Embryonic facial prominence (tissue), 1 donor: ENCODE results near the gene CD244.
"Not testable (repeated sequence)": the region's sequence is repeated elsewhere in the genome, so short reads cannot be mapped to it uniquely, and the experiment has no call there.

Experiments
- DNase-seq: peaks from one replicate; pipeline ENCODE4 v3.0.0-alpha.2; 2016; ENCODE audit errors: extremely low spot score

CD244 gene

DNA sequence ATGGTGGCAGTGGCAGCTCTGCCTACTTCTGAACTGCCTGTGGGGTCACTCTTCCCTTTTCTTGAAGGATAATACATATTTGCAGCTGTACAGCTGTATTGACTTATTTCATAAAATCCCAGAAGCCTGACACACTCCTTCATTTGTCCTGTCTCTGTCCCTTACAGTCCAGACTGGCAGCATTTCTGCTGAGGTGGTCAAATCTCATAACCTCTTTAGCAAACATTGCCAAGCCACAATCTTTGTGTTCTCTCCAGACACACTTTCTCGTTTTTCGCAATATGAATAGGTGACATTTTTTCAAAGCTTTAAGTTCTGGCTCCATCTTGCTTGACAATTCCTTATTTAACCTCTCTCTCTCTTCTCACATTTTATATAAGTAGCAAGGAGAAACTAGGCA is 51.5 kb downstream of the CD244 start:
- DNase-seq = no peak

DNA sequence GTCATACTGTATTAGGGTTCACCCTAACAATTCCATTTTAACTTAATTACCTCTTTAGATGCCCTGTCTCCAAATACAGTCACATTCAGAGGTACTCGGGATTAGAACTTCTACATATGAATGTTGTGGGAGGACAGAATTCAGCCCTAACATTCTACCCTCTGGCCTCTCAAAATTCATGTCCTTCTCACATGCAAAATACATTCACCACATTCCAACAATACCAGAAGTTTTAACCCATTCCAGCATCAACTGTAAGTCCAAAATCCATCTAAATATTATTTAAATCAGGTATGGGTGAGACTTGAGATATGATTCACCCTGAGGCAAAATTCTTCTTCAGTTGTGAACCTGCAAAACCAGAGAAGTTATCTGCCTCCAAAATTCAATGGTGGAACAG is 52.2 kb downstream of the CD244 start:
- DNase-seq = no peak

DNA sequence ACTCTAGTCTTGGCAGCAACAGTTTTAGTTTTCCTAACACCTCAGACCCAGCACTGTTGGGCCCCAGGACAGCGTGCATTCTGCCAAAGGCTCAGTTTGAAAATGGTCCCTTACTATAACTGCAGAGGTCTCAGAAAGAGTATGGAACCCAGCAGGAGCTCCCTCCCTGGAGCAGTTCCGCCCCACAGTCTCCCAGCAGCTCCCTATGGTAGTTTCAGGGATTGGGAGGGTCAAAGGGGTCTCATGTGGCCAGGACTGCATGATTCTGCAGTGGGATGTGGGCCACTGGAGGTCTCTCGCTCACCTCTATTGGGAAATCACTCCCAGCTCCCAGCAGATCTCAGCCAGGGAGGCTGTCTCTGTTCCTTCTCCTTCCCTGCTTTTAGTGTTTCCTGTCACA is 54.4 kb downstream of the CD244 start:
- no peak for DNase-seq

DNA sequence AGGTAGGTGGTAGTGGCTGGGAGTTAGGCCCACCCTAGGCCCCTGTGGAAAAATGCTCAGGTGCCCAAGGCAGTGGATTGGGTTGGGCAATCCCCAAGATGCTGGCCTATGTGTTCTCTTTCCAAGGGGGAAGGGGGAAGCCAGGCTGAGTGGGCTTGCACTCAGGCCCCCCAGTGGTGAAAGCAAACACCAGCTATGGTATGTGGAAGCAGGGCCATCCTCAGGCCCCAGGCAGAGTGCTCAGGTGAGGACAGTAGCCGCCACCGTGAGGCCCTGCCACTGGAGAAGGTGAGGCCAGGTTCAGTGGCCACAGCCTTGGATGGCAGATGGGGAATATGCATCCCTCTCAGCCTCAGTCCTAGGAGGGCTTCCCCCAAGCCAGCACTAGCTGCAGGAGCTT is 54.9 kb downstream of the CD244 start:
- DNase-seq = no peak

DNA sequence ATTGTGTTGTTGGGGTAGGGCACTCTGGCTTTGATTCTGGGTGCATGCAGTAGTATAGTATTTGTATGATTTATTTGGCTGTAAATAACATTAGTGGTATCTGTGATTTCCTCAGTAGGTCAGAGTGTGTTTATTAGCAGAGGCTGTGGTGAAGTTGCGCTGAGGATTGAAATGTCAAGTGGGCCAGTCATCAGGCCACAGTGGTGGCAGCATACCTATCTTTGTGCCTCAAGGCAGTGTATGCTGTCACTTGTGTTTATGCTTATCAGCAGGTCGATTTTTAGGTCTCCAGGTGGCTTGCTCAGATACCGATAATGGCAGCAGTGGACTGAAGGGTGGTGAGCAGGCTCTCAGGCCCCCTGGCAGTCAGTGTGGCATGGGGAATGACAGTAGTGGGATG is 55.4 kb downstream of the CD244 start:
- DNase-seq = no peak

DNA sequence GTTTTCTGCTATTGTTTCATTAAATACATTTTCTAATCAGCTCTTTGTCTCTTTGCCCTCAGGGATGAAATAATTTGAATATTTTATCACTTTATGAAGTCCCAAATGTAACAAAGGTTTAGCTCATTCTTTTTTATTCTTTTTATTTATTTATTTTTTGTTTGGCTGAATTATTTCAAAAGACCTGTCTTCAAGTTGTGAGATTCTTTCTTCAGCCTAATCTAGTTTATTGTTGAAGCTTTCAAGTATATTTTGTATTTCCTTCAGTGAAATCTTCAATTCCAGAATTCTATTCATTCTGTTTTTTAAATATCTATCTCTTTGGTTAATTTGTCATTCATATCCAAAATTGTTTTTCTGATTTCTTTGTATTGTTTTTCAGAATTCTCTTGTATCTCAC is 55.9 kb downstream of the CD244 start:
- DNase-seq = no peak

DNA sequence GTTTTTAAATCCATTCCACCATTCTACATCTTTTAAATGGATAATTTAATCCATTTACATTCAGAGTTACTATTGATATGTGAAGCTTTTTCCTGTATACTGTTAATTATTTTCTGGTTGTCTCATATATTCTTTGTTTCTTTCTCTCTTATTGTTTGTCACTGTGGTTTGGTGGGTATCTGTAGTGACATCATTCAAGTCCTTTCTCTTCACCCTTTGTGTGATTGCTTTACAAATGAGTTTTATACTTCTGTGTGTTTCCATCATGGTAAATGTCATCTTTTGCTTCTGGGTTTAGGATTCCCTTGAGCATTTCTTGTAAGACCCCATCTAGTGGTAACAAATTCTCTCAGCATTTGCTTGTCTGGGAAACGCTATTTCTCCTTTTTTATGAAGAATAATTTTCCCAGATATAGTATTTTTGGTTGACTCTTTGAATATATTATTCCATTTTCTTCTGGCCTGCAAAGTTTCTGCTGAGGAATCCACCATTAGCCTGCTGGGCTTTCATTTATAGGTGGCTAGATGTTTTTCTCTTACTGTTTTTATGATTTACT is 56.5 kb downstream of the CD244 start:
- DNase-seq = no peak

DNA sequence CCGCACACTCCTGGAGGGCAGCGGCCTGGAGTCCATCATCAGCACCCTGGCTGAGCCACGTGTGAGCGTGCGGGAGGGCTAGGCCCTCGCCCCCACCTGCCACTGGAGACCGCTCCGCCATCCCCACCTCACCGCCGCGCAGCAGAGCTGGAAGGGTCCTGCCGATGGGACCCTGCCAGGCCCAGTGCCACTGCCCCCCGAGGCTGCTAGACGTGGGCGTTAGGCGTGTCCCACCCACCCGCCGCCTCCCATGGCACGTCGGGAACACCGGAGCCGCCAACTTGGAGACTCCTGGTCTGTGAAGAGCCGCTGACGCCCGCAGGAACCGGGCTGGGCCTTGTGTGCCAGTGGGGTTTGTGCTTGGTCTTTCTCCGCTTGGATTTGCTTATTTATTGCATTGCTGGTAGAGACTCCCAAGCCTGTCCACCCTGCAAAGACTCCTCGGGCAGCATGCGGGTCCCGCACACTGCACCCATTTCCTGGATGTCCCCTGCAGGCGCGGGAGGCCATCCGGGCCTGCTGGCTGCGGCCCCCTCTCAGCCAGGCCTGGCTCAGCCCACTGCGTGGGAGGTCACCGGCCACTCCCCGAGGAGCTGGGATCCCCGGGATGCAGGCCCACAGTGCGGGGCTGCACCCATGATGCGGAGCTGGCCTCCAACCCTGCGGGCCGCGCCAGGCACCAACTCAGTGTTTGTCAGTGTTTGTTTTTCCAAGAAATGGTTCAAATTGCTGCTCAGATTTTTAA is 60.7 kb downstream of the CD244 start:
- no peak for DNase-seq

DNA sequence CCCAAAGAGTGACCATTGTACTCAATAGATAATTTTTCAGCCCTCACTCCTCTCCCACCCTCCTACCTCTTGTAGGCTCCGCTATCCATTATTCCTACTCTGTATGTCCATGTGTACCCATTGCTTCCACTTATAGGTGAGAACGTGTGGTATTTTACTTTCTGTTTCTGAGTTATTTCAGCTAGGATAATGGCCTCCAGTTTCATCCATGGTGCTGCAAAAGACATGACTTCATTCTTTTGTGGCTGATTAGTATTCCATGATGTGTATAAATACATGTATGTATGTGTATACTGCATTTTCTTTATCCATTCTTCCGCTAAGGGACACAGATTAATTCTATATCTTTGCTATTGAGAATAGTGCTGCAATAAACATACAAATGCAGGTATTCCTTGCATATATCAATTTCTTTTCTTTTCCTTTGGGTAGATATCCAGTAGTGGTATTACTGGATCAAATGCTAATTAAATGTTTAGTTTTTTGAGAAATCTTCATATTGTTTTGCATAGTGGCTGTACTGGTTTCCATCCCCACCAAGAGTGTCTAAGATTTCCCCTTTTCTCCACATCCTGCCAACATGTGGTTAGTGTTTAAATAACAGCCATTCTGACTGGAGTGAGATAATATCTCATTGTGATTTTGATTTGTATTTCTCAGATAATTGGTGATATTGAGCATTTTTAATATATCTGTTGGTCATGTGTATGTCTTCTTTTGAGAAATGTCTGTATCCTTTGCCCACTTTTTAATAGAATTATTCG is 61.9 kb downstream of the CD244 start:
- DNase-seq = no peak

DNA sequence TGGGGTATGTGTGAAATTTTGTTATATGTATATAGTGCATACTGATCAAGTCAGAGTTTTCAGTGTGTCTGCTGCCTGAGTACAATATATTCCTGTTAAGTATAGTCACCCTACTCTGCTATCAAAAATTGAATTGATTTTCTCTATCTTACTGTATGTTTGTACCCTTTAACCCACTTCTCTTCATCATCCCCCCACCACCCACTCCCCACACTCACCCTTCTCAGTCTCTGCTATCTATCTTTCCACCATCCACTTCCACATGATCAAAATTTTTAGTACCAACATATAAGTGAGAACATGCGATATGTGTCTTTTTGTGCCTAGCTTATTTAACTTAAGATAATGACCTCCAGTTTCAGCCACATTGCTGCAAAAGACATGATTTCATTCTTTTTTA is 62.5 kb downstream of the CD244 start:
- no peak for DNase-seq

DNA sequence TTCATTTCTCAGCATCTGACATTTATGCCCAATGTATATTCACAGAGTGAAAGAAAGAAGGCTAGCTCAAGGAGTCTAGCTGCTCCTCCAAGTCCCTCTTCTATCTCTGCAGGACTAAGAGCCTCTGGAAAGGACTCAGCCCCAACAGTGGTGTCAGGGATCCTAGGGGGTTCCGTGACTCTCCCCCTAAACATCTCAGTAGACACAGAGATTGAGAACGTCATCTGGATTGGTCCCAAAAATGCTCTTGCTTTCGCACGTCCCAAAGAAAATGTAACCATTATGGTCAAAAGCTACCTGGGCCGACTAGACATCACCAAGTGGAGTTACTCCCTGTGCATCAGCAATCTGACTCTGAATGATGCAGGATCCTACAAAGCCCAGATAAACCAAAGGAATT is 63.0 kb downstream of the CD244 start:
- no peak for DNase-seq

DNA sequence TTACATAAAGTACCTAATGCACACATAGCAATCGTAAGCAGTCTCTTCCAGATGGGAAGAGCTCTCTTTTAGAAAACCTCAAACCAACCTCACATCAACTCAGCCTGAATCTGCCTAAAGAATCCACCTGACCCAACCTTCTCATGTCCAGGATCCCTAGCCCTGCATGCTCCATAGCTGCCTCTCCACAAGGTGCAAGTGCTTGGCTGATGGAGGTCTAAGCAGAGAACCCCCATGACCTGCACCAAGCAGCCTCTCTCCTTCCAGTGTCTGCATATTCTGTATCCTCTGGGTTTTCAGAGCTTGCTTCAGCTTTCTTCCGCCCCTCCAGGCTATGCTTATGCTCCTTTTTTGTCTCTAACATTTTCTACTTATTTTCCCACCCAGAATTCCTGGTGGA is 64.2 kb downstream of the CD244 start:
- no peak for DNase-seq

DNA sequence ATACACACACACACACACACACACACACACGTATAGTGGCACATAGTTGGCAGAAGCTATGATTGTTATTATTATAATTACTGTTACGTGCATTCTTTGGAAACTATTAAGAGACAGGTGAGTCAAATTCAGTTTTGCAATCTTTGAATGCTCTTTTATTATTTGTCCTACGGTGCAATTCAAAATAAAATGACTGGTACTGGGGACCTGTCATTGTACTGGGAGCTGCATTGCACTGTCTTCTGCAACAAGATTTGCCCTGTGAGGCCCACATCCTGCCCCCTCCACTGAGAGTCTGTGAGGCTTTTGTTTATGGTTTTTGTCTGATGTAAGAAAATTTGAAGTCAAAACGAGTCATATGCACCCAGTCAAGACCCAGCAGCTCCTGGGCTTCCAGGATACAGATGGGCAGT is 64.8 kb downstream of the CD244 start:
- DNase-seq = no peak

DNA sequence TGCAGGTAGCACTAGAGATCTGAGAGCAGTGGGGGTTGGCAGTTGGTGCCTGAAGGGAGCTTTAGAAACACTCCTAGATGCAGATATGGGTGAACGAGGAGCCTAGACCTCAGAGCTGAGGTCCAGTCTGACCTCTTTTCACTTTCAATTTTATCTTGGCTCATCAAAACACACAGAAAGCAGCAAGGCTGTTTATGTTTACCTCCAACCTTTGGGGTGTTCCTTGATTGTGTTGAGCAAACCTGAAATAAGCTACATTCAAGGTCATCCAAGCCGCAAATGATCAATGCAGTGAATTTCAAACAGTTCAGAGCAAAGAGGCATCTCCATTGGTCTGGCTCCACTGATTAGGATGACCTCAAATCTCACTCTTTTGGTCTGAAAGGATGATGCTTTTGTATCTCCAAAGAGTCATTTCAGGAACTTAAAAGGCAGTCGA is 65.4 kb downstream of the CD244 start:
- DNase-seq = no peak

DNA sequence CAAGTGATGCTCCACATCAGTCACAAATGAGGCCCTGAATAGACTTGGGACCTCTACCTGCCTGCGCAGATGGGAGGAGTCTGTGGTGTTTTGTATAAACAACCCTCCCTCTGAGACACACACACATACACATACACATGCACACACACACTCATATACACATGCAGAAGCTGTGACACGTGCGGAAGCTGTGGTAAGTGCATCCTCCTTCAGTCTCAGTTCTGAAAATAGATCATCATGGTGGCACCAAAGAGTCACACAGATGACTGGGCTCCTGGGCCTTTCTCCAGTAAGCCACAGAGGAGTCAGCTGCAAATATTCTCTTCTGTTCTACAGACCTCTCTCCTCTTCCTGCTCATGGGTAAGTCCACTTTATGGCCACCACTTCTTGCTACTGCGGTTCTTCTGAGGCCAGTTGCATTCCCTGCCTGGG is 66.7 kb downstream of the CD244 start, which contains the start of gene LY9:
LY9 (plus strand) TSS at position 224 of the 433 bp plus-strand sequence; CDS start at position 238, 14 bp downstream.
- DNase-seq = no peak

DNA sequence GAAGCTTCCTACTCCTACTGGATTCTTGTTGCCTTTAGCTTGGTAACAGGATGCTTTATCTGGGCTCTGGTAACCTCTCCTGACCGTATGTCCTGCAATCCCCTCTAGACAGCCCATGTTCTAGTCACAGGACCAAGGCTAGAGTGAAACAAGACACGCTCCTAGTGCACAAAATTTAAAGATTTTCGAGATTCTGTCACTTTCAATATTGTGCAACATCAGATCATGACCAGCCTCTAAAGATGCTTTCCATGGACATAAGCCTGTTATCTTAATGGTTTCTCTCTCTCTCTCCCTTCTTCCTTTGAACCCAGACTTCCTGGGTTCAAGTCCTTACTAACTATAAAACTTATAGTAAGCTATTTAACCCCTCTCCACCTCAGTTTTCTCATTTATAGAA is 68.3 kb downstream of the CD244 start:
- no peak for DNase-seq

DNA sequence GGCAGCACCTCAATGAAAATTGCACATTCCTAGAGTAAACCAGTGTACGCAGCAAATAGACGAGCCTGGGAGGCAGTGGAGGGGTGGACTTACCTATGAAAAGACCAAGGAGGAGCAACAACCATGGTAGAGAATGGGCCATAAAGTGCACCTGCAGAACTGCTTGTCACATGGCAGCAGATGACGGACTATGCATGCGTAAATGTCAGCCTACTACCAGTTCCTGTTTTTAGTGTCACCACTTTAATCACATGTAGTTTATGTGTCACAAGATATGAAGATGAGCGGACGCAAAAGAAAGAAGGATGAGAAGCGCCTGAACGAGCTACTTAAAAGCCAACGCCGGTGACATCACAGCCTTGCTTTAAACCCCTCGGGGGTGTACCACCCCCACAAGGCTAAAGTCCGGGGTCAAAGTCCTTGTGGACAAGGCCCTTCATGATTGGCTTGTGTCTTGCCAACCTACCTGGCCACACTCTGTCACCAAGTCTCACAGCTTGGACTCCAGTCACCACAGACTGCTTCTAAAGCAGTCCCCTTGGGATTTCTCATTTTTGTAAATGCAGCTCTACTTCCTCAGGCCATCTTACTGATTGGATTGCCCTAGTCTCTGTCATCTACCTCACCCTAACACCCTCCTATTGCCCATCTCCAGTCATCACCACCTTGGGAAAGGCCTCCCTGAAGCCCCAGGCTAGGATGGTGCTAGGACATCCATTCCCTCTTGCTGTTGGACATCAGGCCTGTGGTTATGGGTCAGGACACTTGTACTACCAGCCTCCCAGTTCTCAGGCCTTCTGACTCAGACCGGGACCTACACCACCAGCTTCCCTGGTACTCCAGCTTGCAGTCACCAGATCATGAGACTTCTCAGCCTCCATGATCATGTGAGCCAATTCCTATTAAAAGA is 72.7 kb downstream of the CD244 start:
- DNase-seq = no peak

DNA sequence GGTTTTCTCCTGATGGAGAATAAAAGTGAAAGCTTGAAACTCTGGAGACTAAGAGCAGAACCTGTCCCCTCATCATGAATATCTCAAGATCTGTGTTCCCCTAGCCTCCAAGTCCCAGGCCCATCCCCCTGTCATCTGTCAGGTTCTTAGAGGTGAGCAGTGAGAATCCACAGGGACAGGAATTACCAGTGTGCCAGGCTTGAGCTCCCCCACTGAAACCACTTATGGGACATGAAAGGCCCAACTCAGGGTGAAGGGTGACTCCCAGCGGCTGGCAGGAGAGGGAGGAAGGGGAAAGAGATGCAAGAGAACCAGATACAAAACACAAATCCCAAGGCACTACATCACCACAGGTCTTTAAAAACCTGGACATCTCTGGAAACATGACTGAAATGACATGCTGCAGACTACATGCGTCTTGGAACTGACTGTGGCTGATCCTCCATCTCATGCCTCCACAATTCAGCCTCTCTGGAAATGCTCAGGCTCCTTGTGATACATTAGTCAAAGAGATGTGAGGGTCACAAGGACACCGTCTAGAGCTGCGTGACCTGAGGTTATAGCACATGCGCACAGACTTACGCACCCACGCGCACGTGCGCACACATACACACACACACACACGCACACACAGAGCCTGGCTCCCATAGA is 73.5 kb downstream of the CD244 start:
- DNase-seq = no peak

DNA sequence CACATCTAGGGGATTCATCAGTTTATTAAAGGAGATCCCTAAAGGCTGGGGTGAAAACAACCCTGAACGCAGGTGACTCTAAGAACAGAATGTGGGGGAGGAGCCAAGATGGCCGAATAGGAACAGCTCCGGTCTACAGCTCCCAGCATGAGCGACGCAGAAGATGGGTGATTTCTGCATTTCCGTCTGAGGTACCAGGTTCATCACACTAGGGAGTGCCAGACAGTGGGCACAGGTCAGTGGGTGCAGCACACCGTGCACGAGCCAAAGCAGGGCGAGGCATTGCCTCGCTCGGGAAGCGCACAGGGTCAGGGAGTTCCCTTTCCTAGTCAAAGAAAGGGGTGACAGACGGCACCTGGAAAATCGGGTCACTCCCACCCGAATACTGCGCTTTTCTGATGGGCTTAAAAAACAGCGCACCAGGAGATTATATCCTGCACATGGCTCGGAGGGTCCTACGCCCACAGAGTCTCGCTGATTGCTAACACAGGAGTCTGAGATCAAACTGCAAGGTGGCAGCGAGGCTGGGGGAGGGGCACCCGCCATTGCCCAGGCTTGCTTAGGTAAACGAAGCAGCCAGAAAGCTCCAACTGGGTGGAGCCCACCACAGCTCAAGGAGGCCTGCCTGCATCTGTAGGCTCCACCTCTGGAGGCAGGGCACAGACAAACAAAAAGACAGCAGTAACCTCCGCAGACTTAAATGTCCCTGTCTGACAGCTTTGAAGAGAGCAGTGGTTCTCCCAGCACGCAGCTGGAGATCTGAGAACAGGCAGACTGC is 79.5 kb downstream of the CD244 start:
- not testable (repeated sequence) for DNase-seq

DNA sequence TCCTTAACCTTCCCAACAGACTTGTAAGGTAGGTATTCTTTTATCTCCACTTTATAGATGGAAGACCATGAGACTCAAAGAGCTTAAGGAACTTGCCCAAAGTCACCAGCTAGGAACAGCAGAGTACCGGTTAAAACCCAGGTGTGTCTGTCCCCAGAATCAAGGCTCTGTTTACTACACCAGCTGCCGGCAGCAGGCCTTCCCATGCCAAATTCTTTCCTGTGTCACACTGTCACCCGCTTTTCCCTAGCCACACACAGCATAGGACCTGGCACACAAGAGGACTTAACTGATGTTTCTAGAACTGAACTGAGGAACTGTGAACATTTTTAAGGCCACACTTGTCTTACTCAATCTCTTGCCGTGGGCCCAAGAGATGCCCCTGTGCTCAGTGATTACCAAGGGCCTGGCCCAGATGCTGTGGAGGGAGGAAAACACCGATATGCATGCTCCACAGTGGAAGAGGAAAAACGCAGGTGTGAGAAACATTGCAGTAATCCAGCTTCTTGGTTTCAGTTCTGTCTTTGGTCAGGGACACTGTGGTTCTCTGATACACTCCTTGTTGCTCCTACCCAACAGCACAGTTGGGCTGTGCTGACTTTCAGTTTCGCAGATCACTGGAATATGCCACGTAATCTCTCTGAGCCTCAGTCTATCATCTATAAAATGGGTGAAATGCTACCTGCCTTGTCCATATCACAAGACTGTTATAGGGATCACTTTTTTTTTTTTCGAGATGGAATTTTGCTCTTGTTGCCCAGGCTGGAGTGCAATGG is 80.6 kb downstream of the CD244 start:
- no peak for DNase-seq
